ENCODE measurements around the gene BMPER.

Gene BMPER

DNA sequence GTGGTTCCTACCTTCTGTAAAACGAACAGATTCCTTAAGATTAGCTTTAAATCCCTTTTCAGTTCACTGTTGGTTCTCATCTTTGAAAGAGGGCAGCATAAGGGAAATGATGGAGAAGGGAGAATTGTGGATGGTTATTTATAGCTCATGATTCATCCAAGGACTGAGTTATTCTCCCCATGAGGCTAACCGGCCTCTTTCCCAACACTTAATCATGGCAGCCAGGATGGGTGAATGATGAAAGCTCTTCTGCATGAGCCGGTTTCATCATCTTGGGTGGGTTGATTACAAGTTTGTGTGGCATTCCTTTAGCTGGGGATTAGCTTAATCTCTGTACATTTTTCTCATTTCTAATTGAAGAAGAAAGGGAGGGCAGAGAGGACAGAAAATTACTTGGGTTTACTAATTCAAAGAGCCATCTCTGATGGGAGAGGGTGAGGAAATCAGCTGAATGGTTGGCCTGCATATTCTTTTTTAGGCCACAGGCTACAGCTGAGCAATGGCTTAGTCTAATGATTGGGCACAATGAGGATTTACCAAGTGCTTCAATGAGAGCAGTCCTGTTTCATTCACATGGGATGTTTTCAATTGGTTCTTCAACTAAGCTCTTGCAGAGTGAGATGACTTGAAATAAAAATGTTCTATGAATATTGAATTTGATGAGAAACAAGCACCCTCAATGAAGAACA, 250.0 kb downstream of the BMPER start:
- Histone ChIP-seq H3K9ac (ENCODE audit: low read length) (peak overlapping the region; percentile 79), H3K9me3 (ENCODE audit: control insufficient read depth, low read length) (no peaks in the 10 kb centered on the region), H3K4me3 (ENCODE audit: low read length) (peak overlapping the region; percentile 56), H3K4me1 (ENCODE audit: control insufficient read depth, insufficient read depth, low read length) (peaks cover 66% of the 10 kb centered on the region), H3K36me3 (ENCODE audit: control insufficient read depth, insufficient read depth, low read length, severe bottlenecking) (no peaks in the 10 kb centered on the region), H3K27me3 (replicated peaks; ENCODE audit: control insufficient read depth, insufficient read depth, low read length) (no peaks in the 10 kb centered on the region)
- peak; percentile 98 for DNase-seq (ENCODE audit: low read depth)

DNA sequence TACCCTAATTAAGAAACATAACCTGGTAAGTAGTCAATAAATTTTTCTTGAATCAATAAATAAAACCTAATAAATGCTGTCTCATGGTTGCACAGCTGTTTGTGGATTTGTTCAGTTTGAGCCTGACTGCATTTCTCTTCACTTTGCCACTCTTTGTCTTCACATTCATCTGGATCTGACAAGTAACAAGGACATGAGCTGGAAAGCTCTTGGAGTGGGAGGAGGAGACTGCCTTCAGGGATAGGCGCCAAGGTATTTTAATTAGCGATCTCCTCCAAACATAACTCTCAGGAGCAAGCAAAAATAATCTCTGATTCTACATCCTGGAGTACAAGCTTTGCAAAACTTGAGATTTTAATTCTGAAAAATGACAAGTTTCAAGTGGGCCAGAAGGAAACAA, 251.0 kb downstream of the BMPER start:
- Histone ChIP-seq H3K4me3 (ENCODE audit: low read length) (peak overlapping the region; percentile 4), H3K4me1 (ENCODE audit: control insufficient read depth, insufficient read depth, low read length) (peaks cover 68% of the 10 kb centered on the region), H3K36me3 (ENCODE audit: control insufficient read depth, insufficient read depth, low read length, severe bottlenecking) (no peaks in the 10 kb centered on the region), H3K27me3 (replicated peaks; ENCODE audit: control insufficient read depth, insufficient read depth, low read length) (no peaks in the 10 kb centered on the region), H3K9ac (ENCODE audit: low read length) (peak overlapping the region; percentile 17), H3K9me3 (ENCODE audit: control insufficient read depth, low read length) (no peaks in the 10 kb centered on the region)
- DNase-seq (ENCODE audit: low read depth) = no peak

DNA sequence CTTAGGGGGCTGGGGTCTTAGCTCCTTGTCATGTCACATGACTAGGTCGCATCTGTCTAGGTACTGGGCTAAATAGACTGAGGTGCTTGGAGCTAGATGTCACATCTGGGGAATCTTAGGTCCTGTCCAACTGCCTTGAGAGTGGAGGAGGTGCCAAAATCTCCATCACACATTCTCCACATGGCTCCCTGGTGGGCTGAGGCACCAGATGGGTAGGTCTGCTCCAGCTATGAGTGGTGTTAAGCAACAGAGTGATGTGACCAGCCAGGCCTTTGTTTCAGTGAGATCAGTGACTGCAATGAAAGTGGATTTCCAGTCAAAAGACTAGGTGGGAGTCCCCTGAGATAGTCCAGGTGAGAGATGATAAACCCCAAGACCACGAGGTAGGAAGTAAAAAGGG, 251.8 kb downstream of the BMPER start:
- no peaks in the 10 kb centered on the region for H3K36me3 ChIP-seq (ENCODE audit: control insufficient read depth, insufficient read depth, low read length, severe bottlenecking)
- no peak overlapping the region for H3K4me3 ChIP-seq (ENCODE audit: low read length)
- H3K9me3 ChIP-seq (ENCODE audit: control insufficient read depth, low read length) = no peaks in the 10 kb centered on the region
- no peaks in the 10 kb centered on the region for H3K27me3 ChIP-seq (replicated peaks; ENCODE audit: control insufficient read depth, insufficient read depth, low read length)
- H3K9ac ChIP-seq (ENCODE audit: low read length) = no peak overlapping the region
- no peak for DNase-seq (ENCODE audit: low read depth)
- H3K4me1 ChIP-seq (ENCODE audit: control insufficient read depth, insufficient read depth, low read length) = peaks cover 68% of the 10 kb centered on the region

DNA sequence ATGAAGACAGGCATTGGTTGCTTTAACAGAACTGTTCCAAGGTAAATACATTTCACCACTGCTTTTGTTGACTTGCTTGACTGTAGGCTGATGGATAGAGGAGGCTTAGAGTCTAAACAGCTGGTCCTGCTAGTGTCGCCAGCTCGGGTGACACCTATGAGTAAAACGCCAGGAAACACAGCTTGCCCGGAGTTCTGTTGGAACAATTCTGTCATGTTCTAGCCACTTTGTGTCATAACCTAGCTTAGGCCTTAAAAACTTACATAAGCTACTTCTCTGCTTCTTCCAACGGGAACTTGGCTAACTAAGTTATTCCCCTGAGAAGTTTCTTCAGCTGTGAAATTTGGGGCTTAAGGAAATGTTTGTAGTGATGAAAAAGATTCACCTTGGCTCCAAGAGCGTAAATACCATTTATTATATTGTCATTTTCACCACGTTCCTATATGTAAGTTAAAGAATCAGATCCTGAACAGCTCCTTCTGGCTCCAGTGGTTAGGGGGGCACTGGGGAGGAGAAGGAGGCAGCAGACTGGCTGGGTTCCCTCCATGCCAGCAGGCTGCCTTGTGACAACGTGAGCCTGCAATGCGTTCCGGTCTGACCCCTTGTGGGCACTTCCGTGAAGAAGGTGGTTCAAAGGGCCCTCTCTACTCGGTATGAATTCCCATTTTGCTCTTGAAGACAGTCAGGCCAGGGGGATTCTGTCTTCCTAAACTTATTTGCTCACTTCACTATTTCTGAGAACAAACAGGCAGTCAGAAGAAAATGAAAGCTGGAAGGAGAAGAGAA, 253.2 kb downstream of the BMPER start:
- DNase-seq (ENCODE audit: low read depth) = no peak
- no peaks in the 10 kb centered on the region for H3K9me3 ChIP-seq (ENCODE audit: control insufficient read depth, low read length)
- H3K9ac ChIP-seq (ENCODE audit: low read length) = no peak overlapping the region
- no peak overlapping the region for H3K4me3 ChIP-seq (ENCODE audit: low read length)
- H3K27me3 ChIP-seq (replicated peaks; ENCODE audit: control insufficient read depth, insufficient read depth, low read length) = no peaks in the 10 kb centered on the region
- peaks cover 66% of the 10 kb centered on the region for H3K4me1 ChIP-seq (ENCODE audit: control insufficient read depth, insufficient read depth, low read length)
- no peaks in the 10 kb centered on the region for H3K36me3 ChIP-seq (ENCODE audit: control insufficient read depth, insufficient read depth, low read length, severe bottlenecking)

DNA sequence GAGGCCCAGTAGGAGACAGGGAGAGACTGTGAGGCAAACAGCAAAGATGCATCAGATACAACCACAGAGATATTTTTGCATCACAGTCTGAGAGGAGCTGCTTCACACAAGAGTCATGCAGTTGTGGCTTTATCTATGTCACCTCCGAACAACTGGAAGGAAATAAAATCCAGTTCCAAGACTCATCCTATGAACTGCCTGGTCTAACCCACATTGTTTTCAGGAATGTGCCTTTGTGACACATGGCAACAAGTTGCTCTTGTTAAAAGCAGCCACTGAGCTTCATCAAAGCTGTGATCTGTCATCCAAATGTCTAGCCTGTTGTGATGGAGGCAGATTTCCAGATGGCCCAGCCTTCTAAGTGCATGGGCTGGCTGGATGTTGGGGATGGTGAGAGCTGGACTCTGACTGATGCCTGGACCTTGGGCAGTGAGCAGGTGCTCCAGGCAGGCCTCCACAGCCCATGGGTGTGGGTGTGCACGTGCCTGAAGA, 255.0 kb downstream of the BMPER start:
- H3K9ac ChIP-seq (ENCODE audit: low read length) = no peak overlapping the region
- H3K27me3 ChIP-seq (replicated peaks; ENCODE audit: control insufficient read depth, insufficient read depth, low read length) = no peaks in the 10 kb centered on the region
- no peak overlapping the region for H3K4me3 ChIP-seq (ENCODE audit: low read length)
- H3K4me1 ChIP-seq (ENCODE audit: control insufficient read depth, insufficient read depth, low read length) = peaks cover 50% of the 10 kb centered on the region
- peak; percentile 51 for DNase-seq (ENCODE audit: low read depth)
- no peaks in the 10 kb centered on the region for H3K9me3 ChIP-seq (ENCODE audit: control insufficient read depth, low read length)
- no peaks in the 10 kb centered on the region for H3K36me3 ChIP-seq (ENCODE audit: control insufficient read depth, insufficient read depth, low read length, severe bottlenecking)

DNA sequence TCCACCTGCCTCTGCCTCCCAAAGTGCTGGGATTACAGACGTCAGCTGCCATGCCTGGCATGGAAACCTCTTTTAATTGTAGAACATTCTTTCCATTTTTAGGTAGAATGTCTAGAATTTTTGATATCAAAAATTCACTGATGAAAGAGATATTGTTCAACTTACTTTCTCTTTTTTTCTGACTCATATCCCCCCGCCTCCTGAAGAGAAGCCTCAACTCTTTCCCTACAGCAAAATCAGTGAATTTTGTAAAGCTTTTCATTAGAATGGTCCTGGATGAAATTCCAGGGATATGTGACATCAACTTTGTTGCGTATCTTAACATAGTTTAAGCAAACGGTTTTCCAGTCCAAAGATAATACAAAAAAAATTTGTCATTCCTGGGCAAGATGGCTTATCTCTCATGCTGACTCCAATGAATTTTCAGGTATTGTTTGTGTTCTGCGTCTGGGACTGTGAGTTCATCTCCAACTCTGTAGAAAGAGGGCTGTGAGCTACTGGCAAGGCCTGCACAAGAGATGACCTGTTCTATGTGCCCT, 256.8 kb downstream of the BMPER start:
- Histone ChIP-seq H3K36me3 (ENCODE audit: control insufficient read depth, insufficient read depth, low read length, severe bottlenecking) (no peaks in the 10 kb centered on the region), H3K9ac (ENCODE audit: low read length) (no peak overlapping the region), H3K9me3 (ENCODE audit: control insufficient read depth, low read length) (no peaks in the 10 kb centered on the region), H3K4me1 (ENCODE audit: control insufficient read depth, insufficient read depth, low read length) (peaks cover 37% of the 10 kb centered on the region), H3K27me3 (replicated peaks; ENCODE audit: control insufficient read depth, insufficient read depth, low read length) (no peaks in the 10 kb centered on the region), H3K4me3 (ENCODE audit: low read length) (no peak overlapping the region)
- DNase-seq (ENCODE audit: low read depth) = no peak

DNA sequence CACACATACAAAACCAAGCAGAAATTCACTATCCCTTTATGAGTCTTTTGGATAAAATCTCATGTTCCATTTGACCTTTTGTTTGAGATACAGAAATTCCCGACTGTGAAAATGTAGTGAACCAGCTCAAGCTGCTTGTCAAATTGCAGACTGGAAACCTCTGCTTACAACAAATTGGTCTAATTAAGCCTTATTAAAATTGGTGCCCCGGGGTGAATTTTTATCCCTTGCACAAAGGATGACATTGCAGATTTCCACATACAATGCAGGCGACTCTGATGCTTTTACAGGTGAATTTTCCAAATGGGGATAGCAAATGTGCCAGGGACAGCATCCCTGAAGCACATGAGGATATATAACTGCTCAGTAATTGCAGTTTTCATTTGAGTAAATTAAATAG, 257.3 kb downstream of the BMPER start:
- Histone ChIP-seq H3K4me1 (ENCODE audit: control insufficient read depth, insufficient read depth, low read length) (peaks cover 31% of the 10 kb centered on the region), H3K27me3 (replicated peaks; ENCODE audit: control insufficient read depth, insufficient read depth, low read length) (no peaks in the 10 kb centered on the region), H3K9ac (ENCODE audit: low read length) (no peak overlapping the region), H3K4me3 (ENCODE audit: low read length) (no peak overlapping the region), H3K9me3 (ENCODE audit: control insufficient read depth, low read length) (no peaks in the 10 kb centered on the region), H3K36me3 (ENCODE audit: control insufficient read depth, insufficient read depth, low read length, severe bottlenecking) (no peaks in the 10 kb centered on the region)
- no peak for DNase-seq (ENCODE audit: low read depth)

DNA sequence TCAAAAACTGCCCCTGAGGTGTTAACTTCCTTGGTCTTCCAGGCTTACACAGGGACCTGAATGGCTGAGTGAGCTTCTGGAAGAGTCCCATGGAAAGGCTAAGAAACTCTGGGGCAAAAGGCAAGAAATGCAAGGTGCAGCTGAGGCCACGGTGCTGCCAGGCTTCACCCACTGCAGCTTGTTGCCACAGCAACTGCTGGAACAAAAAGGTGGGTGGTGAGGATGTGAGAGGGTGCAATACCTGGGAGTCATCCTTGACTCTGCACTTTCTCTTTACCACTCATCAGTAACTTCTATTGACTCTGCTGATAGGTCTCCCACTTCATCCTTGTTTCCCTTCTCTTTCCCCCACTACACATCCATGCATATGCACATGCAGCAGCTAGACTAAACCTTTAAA, 258.6 kb downstream of the BMPER start:
- H3K4me3 ChIP-seq (ENCODE audit: low read length) = no peak overlapping the region
- no peak for DNase-seq (ENCODE audit: low read depth)
- peaks cover 18% of the 10 kb centered on the region for H3K4me1 ChIP-seq (ENCODE audit: control insufficient read depth, insufficient read depth, low read length)
- H3K9ac ChIP-seq (ENCODE audit: low read length) = no peak overlapping the region
- no peaks in the 10 kb centered on the region for H3K36me3 ChIP-seq (ENCODE audit: control insufficient read depth, insufficient read depth, low read length, severe bottlenecking)
- H3K27me3 ChIP-seq (replicated peaks; ENCODE audit: control insufficient read depth, insufficient read depth, low read length) = no peaks in the 10 kb centered on the region
- H3K9me3 ChIP-seq (ENCODE audit: control insufficient read depth, low read length) = no peaks in the 10 kb centered on the region

DNA sequence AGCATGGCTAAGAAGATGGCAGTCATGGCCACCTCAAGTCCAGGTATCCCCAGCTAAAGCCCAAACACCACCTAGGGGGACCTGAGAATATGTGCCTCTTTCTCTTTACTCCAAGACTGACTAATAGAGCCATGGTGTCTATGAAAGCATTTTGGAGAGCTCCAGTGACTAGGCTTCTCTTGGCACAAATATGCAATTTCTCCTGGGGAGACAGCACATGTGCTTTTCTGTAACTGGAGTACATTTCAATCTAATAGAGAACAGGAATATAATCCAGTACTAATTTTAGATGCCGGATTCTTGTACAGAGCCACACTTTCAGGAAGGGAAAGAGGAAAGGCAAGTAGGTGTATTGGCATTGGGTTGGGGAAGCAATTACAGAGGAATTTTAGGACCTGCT, 260.1 kb downstream of the BMPER start:
- Histone ChIP-seq H3K4me1 (ENCODE audit: control insufficient read depth, insufficient read depth, low read length) (peaks cover 5% of the 10 kb centered on the region), H3K36me3 (ENCODE audit: control insufficient read depth, insufficient read depth, low read length, severe bottlenecking) (no peaks in the 10 kb centered on the region), H3K9ac (ENCODE audit: low read length) (no peak overlapping the region), H3K27me3 (replicated peaks; ENCODE audit: control insufficient read depth, insufficient read depth, low read length) (no peaks in the 10 kb centered on the region), H3K4me3 (ENCODE audit: low read length) (no peak overlapping the region), H3K9me3 (ENCODE audit: control insufficient read depth, low read length) (no peaks in the 10 kb centered on the region)
- DNase-seq (ENCODE audit: low read depth) = peak; percentile 9

DNA sequence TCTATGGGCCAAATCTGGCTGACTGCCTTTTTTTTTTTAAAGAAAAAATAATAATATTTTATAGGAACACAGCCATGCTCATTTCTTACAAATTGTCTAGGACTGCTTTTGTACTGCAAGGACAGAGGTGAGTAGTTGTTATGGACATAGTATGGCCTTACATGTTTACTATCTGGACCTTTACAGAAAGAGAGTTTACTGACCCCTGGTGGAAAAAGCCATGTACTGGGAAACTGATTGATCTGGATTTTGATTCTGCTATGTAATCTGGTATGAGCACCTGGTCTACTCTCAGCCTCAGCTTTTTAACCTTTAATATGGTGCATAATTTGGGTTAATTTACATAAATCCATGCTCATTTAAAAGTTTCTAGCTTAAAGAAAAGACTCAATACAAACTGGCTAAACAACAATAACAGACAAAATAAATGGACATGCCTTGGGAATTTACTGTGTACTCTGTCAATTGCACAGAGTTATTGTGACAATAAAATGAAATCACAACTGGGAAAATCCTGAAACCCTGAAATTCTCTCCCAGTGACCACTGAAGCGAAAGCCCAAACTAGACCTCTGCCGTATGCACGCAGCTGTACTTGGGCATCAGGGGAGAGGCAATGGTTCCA, 260.7 kb downstream of the BMPER start:
- peak; percentile 71 for DNase-seq (ENCODE audit: low read depth)
- Histone ChIP-seq H3K4me1 (ENCODE audit: control insufficient read depth, insufficient read depth, low read length) (peaks cover 4% of the 10 kb centered on the region), H3K9me3 (ENCODE audit: control insufficient read depth, low read length) (no peaks in the 10 kb centered on the region), H3K4me3 (ENCODE audit: low read length) (no peak overlapping the region), H3K27me3 (replicated peaks; ENCODE audit: control insufficient read depth, insufficient read depth, low read length) (no peaks in the 10 kb centered on the region), H3K36me3 (ENCODE audit: control insufficient read depth, insufficient read depth, low read length, severe bottlenecking) (no peaks in the 10 kb centered on the region), H3K9ac (ENCODE audit: low read length) (no peak overlapping the region)

DNA sequence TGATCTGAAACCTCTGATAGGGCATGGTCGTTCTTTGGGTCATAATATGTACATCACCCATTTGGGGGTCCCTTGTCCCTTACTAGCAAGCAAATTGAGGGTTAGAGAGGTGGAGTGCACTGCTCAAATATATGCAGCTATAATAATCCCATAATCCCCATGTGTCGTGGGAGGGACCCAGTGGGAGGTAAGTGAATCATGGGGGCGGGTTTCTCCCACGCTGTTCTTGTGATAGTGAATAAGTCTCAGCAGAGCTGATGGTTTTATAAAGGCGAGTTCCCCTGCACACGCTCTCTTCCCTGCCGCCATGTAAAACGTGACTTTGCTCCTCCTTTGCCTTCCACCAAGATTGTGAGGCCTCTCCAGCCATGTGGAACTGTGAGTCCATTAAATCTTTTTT, 262.7 kb downstream of the BMPER start:
- no peaks in the 10 kb centered on the region for H3K36me3 ChIP-seq (ENCODE audit: control insufficient read depth, insufficient read depth, low read length, severe bottlenecking)
- H3K27me3 ChIP-seq (replicated peaks; ENCODE audit: control insufficient read depth, insufficient read depth, low read length) = no peaks in the 10 kb centered on the region
- H3K9me3 ChIP-seq (ENCODE audit: control insufficient read depth, low read length) = no peaks in the 10 kb centered on the region
- no peak overlapping the region for H3K4me3 ChIP-seq (ENCODE audit: low read length)
- DNase-seq (ENCODE audit: low read depth) = no peak
- H3K4me1 ChIP-seq (ENCODE audit: control insufficient read depth, insufficient read depth, low read length) = peaks cover 4% of the 10 kb centered on the region
- H3K9ac ChIP-seq (ENCODE audit: low read length) = no peak overlapping the region

Measured in adipocyte (in vitro differentiated cells).